ENCODE results near the gene TMEM52B. TPM values are rescaled to one million over a fixed set of nuclear protein-coding genes. Genes with fewer than 3 reads are reported as not detected.

TMEM52B gene
- total RNA-seq, 4 donors from 2014 or later = not detected

DNA sequence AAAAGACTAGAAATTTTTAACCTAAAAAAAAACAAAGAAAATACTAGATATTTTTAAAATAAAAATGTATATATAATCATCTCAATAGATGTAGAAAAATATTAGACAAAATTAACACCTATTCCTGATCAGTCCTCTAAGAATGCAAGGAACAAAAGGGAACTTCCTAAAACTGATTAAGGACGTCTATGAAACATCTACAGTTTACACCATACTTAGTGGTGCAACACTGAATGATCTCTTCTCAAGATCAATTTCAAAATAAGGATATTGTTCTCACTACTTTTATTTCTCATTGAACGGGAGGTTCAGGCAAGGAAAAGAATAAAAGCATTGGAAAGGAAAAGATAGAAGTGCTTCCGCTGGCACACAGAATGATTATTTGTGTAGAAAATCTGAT lies 22.9 kb upstream of the TMEM52B start:
- intact Hi-C loops (cut with DNase I; ENCODE audit: low total_unique reads) = no loop called here

DNA sequence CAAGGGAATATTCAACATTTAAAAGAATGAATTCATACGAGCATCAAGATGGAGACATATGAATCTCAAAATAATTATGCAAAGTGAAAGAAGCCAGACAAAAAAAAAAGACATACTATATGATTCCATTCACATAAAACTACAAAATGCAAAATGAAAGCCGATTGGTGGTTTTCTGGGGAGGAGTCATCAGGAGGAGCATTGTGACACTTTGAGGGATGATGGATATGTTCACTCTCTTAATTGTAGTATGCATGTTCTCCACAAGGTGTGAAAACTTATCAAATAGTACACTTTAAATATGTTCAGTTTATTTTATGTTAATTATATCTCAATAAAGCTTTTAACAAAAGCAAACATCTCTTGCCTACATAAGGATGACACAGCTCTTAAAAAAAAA lies 20.4 kb upstream of the TMEM52B start:
- H3K36me3 ChIP-seq = no peaks in the 10 kb centered on the region
- H3K4me3 ChIP-seq = no peak overlapping the region
- peaks cover 0 to 4% of the 10 kb centered on the region in 2 donors for H3K4me1 ChIP-seq
- intact Hi-C loops (cut with DNase I; ENCODE audit: low total_unique reads) = no loop called here
- H3K27me3 ChIP-seq = no peaks in the 10 kb centered on the region
- ATAC-seq = no peak
- in situ Hi-C loops (cut with MboI; ENCODE audit: low sequenced_read_pairs in 4 of 4) = loop anchor here in 1 of 4 donors (10.0 kb wide), 1 partner anchor 396 kb away; no protein-coding TSS in a partner anchor
- TF ChIP-seq, protein P1, sequence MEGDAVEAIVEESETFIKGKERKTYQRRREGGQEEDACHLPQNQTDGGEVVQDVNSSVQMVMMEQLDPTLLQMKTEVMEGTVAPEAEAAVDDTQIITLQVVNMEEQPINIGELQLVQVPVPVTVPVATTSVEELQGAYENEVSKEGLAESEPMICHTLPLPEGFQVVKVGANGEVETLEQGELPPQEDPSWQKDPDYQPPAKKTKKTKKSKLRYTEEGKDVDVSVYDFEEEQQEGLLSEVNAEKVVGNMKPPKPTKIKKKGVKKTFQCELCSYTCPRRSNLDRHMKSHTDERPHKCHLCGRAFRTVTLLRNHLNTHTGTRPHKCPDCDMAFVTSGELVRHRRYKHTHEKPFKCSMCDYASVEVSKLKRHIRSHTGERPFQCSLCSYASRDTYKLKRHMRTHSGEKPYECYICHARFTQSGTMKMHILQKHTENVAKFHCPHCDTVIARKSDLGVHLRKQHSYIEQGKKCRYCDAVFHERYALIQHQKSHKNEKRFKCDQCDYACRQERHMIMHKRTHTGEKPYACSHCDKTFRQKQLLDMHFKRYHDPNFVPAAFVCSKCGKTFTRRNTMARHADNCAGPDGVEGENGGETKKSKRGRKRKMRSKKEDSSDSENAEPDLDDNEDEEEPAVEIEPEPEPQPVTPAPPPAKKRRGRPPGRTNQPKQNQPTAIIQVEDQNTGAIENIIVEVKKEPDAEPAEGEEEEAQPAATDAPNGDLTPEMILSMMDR (IDR thresholded peaks at IDR 0.05 in 4 of 5, conservative IDR thresholded peaks at IDR 0.05 in 1 of 5) = no peak
- no peak for TF ChIP-seq POLR2A (IDR thresholded peaks at IDR 0.05)
- H3K27ac ChIP-seq = no peak overlapping the region
- no peaks in the 10 kb centered on the region for H3K9me3 ChIP-seq
- DNase-seq = no peak

More for the DNA sequence above, 22.9 kb upstream of the TMEM52B start:
- in situ Hi-C loops (cut with MboI; ENCODE audit: low sequenced_read_pairs in 4 of 4) = loop anchor here in 1 of 4 donors (10.0 kb wide), 1 partner anchor 399 kb away; no protein-coding TSS in a partner anchor
- ATAC-seq = no peak
- peaks cover 4 to 8% of the 10 kb centered on the region in 2 donors for H3K4me1 ChIP-seq
- H3K27ac ChIP-seq = no peak overlapping the region
- H3K4me3 ChIP-seq = no peak overlapping the region
- DNase-seq = no peak
- H3K9me3 ChIP-seq = no peaks in the 10 kb centered on the region
- H3K27me3 ChIP-seq = no peaks in the 10 kb centered on the region
- TF ChIP-seq, protein P1 (IDR thresholded peaks at IDR 0.05 in 4 of 5, conservative IDR thresholded peaks at IDR 0.05 in 1 of 5) = no peak
- no peak for TF ChIP-seq POLR2A (IDR thresholded peaks at IDR 0.05)
- H3K36me3 ChIP-seq = no peaks in the 10 kb centered on the region

GRCh38 chr12:10159280-10159679 lies 19.6 kb upstream of the TMEM52B start:
- in situ Hi-C loops (cut with MboI; ENCODE audit: low sequenced_read_pairs in 4 of 4) = loop anchor here in 1 of 4 donors (10.0 kb wide), 1 partner anchor 396 kb away; no protein-coding TSS in a partner anchor
- Histone ChIP-seq H3K4me3 (no peak overlapping the region), H3K9me3 (no peaks in the 10 kb centered on the region), H3K4me1 (no peaks in the 10 kb centered on the region), H3K36me3 (no peaks in the 10 kb centered on the region), H3K27me3 (no peaks in the 10 kb centered on the region), H3K27ac (no peak overlapping the region)
- ATAC-seq (no peak), DNase-seq (no peak)
- no peak for TF ChIP-seq POLR2A (IDR thresholded peaks at IDR 0.05)
- TF ChIP-seq, protein P1 (IDR thresholded peaks at IDR 0.05 in 4 of 5, conservative IDR thresholded peaks at IDR 0.05 in 1 of 5) = no peak
- intact Hi-C loops (cut with DNase I; ENCODE audit: low total_unique reads) = no loop called here

DNA sequence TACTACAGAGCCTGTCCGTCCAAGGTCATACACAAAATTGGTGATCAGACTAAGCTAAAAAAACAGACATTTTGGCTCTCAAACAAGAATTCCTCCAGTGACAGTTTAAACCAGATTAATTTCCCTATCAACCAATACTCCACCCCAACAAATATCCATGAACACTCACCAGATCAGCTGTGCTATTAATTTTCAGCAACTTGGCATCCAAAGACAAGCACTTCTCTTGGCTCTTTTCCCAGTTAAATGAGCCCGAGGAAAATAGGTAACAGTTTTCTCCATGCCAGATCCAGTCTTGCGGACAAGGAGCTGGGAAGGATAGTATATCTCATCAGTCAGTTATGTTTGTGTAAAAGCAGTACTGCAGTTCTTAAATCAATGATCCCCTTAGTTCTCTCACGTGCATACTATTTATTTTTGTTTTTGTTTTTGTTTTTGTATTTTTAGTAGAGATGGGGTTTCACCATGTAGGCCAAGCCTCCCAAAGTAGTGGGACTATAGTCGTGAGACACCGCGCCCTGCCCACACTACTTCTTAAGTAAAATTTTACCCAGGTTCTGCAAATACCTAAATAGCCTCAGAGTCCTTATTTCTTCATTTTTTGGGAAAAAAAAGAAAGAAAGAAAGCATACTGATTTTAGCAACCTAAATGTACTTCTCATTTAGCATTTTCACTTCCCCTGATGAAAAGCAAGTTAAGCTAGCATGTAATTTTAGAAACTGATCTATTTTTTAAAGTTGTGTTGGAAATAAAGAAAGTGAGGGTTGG lies 18.0 kb upstream of the TMEM52B start:
- no peak overlapping the region for H3K4me3 ChIP-seq
- in situ Hi-C loops (cut with MboI; ENCODE audit: low sequenced_read_pairs in 4 of 4) = no loop called here
- H3K27me3 ChIP-seq = no peaks in the 10 kb centered on the region
- TF ChIP-seq, protein P1 (IDR thresholded peaks at IDR 0.05 in 4 of 5, conservative IDR thresholded peaks at IDR 0.05 in 1 of 5) = no peak
- TF ChIP-seq POLR2A (IDR thresholded peaks at IDR 0.05) = no peak
- ATAC-seq (no peak), DNase-seq (no peak)
- H3K27ac ChIP-seq = no peak overlapping the region
- no peaks in the 10 kb centered on the region for H3K4me1 ChIP-seq
- H3K9me3 ChIP-seq = no peaks in the 10 kb centered on the region
- intact Hi-C loops (cut with DNase I; ENCODE audit: low total_unique reads) = no loop called here
- no peaks in the 10 kb centered on the region for H3K36me3 ChIP-seq
